ENCODE data around the gene KRTAP5-3. TPM values are rescaled to one million over a fixed set of nuclear protein-coding genes. Genes with fewer than 3 reads are reported as not detected.

KRTAP5-3 gene
- total RNA-seq = not detected
- long read RNA-seq, donor 1 = 0 reads
- long read RNA-seq, donor 2 = 0 reads

GRCh38 chr11:1608363-1608762, at the start of gene KRTAP5-3:
Gene KRTAP5-3, minus strand, starts transcription at chr11:1608463. Its CDS starts 78 bp downstream, at chr11:1608385.
- TF ChIP-seq CTCF (IDR thresholded peaks at IDR 0.05) = no peak
- intact Hi-C loops (cut with DNase I, micrococcal nuclease) = no loop called here
- ATAC-seq = no peak
- DNase-seq = no peak
- Histone ChIP-seq H3K4me3 (no peak within 1 kb of the TSS), H3K4me1 (ENCODE audit: low read depth) (no peaks in the 10 kb centered on the region), H3K36me3 (ENCODE audit: low read depth) (no peaks in the 10 kb centered on the region), H3K9me3 (no peaks in the 10 kb centered on the region)

GRCh38 chr11:1656670-1657069, 48.4 kb upstream of the KRTAP5-3 start:
- ATAC-seq (no peak), DNase-seq (no peak)
- intact Hi-C loops (cut with DNase I, micrococcal nuclease) = no loop called here

GRCh38 chr11:1656061-1656441, 47.8 kb upstream of the KRTAP5-3 start:
- intact Hi-C loops (cut with DNase I, micrococcal nuclease) = no loop called here
- Histone ChIP-seq H3K4me1 (ENCODE audit: low read depth) (no peaks in the 10 kb centered on the region), H3K4me3 (no peak overlapping the region), H3K36me3 (ENCODE audit: low read depth) (no peaks in the 10 kb centered on the region), H3K9me3 (no peaks in the 10 kb centered on the region)
- DNase-seq (peak in 1 of 3 donors; percentile 7), ATAC-seq (no peak)
- no peak for TF ChIP-seq CTCF (IDR thresholded peaks at IDR 0.05)

More at GRCh38 chr11:1656670-1657069, 48.4 kb upstream of the KRTAP5-3 start:
- no peaks in the 10 kb centered on the region for H3K4me1 ChIP-seq (ENCODE audit: low read depth)
- no peaks in the 10 kb centered on the region for H3K9me3 ChIP-seq
- H3K4me3 ChIP-seq = no peak overlapping the region
- TF ChIP-seq CTCF (IDR thresholded peaks at IDR 0.05) = no peak
- H3K36me3 ChIP-seq (ENCODE audit: low read depth) = no peaks in the 10 kb centered on the region

- no peaks in the 10 kb centered on the region for H3K36me3 ChIP-seq (ENCODE audit: low read depth)
- DNase-seq = peak in 1 of 3 donors; percentile 12
- TF ChIP-seq CTCF (IDR thresholded peaks at IDR 0.05) = no peak
- intact Hi-C loops (cut with DNase I, micrococcal nuclease) = no loop called here
- H3K9me3 ChIP-seq = no peaks in the 10 kb centered on the region
- ATAC-seq = no peak
- no peak overlapping the region for H3K4me3 ChIP-seq
- no peaks in the 10 kb centered on the region for H3K4me1 ChIP-seq (ENCODE audit: low read depth)
Measured at GRCh38 chr11:1655168-1656060, 47.2 kb upstream of the KRTAP5-3 start.

DNA sequence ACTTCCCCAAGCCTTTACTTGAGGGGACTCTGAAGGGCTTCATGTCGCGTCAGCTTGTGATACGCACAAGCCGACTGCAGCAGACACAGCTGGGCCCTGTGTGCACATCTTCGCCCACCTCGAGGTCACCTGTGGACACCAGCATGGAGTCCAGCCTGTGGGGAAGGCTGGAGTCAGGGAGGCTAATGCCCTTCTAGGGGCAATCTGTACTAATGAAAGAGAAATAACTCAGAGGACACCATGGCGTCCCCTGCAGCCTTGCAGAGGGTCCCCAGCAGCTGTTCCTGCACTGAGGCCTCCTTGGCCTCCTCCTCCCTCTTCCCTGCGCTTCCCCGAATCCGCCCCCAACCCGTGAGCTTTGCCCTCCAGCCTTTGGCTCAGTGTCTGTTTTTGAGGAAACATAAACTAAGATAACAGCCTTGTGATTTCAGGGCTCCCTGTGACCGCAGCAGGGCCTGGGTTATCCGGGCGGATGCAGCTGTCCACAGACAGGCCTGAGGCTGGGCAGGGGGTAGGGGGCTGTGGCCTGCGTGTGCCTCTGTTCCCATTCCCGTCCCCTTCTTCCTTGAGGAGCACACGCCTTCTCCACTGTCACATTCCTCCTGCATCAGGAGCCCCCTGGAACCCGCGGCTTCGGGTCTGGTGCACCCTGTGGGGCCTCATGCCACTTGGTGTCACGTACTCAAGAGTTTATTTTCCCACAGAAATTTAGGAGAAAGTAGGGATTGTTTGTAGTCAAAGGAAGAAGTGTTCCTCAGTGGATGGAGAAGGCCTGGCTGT, 46.3 kb upstream of the KRTAP5-3 start:
- TF ChIP-seq CTCF (IDR thresholded peaks at IDR 0.05) = no peak
- Histone ChIP-seq H3K9me3 (no peaks in the 10 kb centered on the region), H3K36me3 (ENCODE audit: low read depth) (no peaks in the 10 kb centered on the region), H3K4me1 (ENCODE audit: low read depth) (no peaks in the 10 kb centered on the region), H3K4me3 (no peak overlapping the region)
- ATAC-seq (no peak), DNase-seq (peak in 1 of 3 donors; percentile 20)
- intact Hi-C loops (cut with DNase I, micrococcal nuclease) = loop anchor here in 1 of 2 donors (5.0 kb wide), 1 partner anchor 178 kb away; the partner anchor contains the start of gene SYT8
